Panc1 (cell line): ENCODE data around the gene LENEP. TPM values are rescaled to one million over a fixed set of nuclear protein-coding genes. Genes with fewer than 3 reads are reported as not detected.

Experiments
- ATAC-seq: fragments of 200-7000 bp; cut with Tn5 transposase; 2 replicates; pipeline ENCODE4 v1.9.1; 2020; ENCODE audit warnings: mild to moderate bottlenecking, moderate library complexity
- BruUV-seq: library from RNA; stranded (reverse); fragments of 400-500 nt; replicated peaks from 2 replicates; lab custom pipeline; 2021; lab: Mats Ljungman, UMichigan
- CTCF ChIA-PET: fragments of 300-600 bp; sonication (Branson Sonifier 250); formaldehyde crosslinking; loops from one replicate; lab custom pipeline; 2022; ENCODE audit warnings: antibody characterized with exemption; lab: Charles Lee
- POLR2A ChIA-PET: fragments of 300-600 bp; sonication (Branson Sonifier 250); formaldehyde crosslinking; loops from one replicate; lab custom pipeline; 2022; ENCODE audit warnings: antibody characterized with exemption; lab: Charles Lee
- DNase-seq: peaks from one replicate; pipeline ENCODE4 v3.0.0-alpha.2; 2010; ENCODE audit warnings: low read depth, low spot score
- H3K27ac ChIP-seq: 2 replicates; pipeline ENCODE4 v1.5.1; 2011; ENCODE audit warnings: mild to moderate bottlenecking, low read length, inconsistent platforms
- H3K27me3 ChIP-seq: fragments of 200-500 bp; sonication (Bioruptor generic); 2 replicates; pipeline ENCODE4 v1.6.0; 2014; ENCODE audit warnings: low read length, inconsistent platforms; ENCODE audit not compliant: control insufficient read depth, insufficient read depth
- H3K36me3 ChIP-seq: fragments of 200-500 bp; sonication (Bioruptor generic); 2 replicates; pipeline ENCODE4 v1.5.1; 2014; ENCODE audit warnings: inconsistent platforms, mild to moderate bottlenecking, low read length, moderate library complexity; ENCODE audit not compliant: control insufficient read depth, insufficient read depth
- H3K4me1 ChIP-seq: 2 replicates; pipeline ENCODE4 v1.5.1; 2011; ENCODE audit warnings: inconsistent platforms, mild to moderate bottlenecking, low read length, moderate library complexity; ENCODE audit not compliant: control insufficient read depth, insufficient read depth
- H3K4me3 ChIP-seq, 2 experiments: 2 replicates each; pipeline ENCODE4 v1.5.1; 2011 to 2012; ENCODE audit warnings: low read depth in 2 of 2, low read length in 2 of 2, mild to moderate bottlenecking in 2 of 2, inconsistent platforms in 1 of 2, moderate library complexity in 1 of 2
- H3K9me3 ChIP-seq: fragments of 200-500 bp; sonication (Bioruptor generic); 2 replicates; pipeline ENCODE4 v1.5.1; 2014; ENCODE audit warnings: low read depth, mild to moderate bottlenecking, inconsistent platforms, low read length, moderate library complexity; ENCODE audit not compliant: control insufficient read depth, insufficient read depth
- CTCF ChIP-seq: fragments of 450-650 bp; IDR thresholded peaks from 2 replicates; pipeline ENCODE4 v1.5.1; 2017; ENCODE audit warnings: mild to moderate bottlenecking
- POLR2AphosphoS5 ChIP-seq: IDR thresholded peaks from 2 replicates; pipeline ENCODE4 v1.6.1; 2012; ENCODE audit warnings: mild to moderate bottlenecking, low read depth, low read length, moderate library complexity
- REST ChIP-seq, 2 experiments: IDR thresholded peaks; 2 replicates each; pipeline ENCODE4 v1.6.1; 2011 to 2012; ENCODE audit warnings: low read depth in 2 of 2, control low read depth in 1 of 2, low read length in 1 of 2, mild to moderate bottlenecking in 1 of 2, moderate library complexity in 1 of 2; ENCODE audit not compliant: insufficient read depth in 1 of 2
- SIN3A ChIP-seq: IDR thresholded peaks from 2 replicates; pipeline ENCODE4 v1.6.1; 2012; ENCODE audit warnings: low read depth, mild to moderate bottlenecking, low read length, moderate library complexity, borderline replicate concordance; ENCODE audit not compliant: insufficient read depth
- TCF7L2 ChIP-seq: IDR thresholded peaks from 2 replicates; pipeline ENCODE4 v1.6.1; 2011; ENCODE audit warnings: mild to moderate bottlenecking, low read depth, low read length, inconsistent platforms
- in situ Hi-C: cut with HindIII; loops from 2 replicates; pipeline ENCODE4 v1.10.0; 2016; ENCODE audit warnings: low sequenced_read_pairs, low pct_unique_long_range_greater_than_20kb
- intact Hi-C: fragments of 100-400 bp; cut with micrococcal nuclease; formaldehyde crosslinking; loops from one replicate; pipeline ENCODE4 v1.10.0; 2022; ENCODE audit not compliant: unreplicated experiment
- total RNA-seq: library from RNA; stranded (reverse); gene quantifications from one replicate; pipeline ENCODE4 v1.2.1, GENCODE V29; 2021; ENCODE audit not compliant: unreplicated experiment

Gene LENEP
- total RNA-seq, 1 experiment from 2014 or later: 0.67 TPM

- ATAC-seq (no peak), DNase-seq (no peak)
- POLR2A ChIA-PET: interaction anchor here (0.7 kb wide), 1 partner anchor 95 kb away, joined by 5 read pairs; no protein-coding TSS in a partner anchor
- CTCF ChIA-PET: interaction anchor here (0.6 kb wide), 1 partner anchor 24 kb away, joined by 7 read pairs; no protein-coding TSS in a partner anchor
- no peak overlapping the region for H3K27ac ChIP-seq
- intact Hi-C loops: no loop called here
- in situ Hi-C loops: no loop called here
- H3K4me1 ChIP-seq: no peaks in the 10 kb centered on the region
- H3K4me3 ChIP-seq: no peak overlapping the region
- TF ChIP-seq SIN3A: no peak
- TF ChIP-seq REST (IDR thresholded peaks at IDR 0.05; ENCODE audit: insufficient read depth in 1 of 2, low read depth in 2 of 2, low read length in 1 of 2): no peak
- no peak for TF ChIP-seq POLR2AphosphoS5
- no peak for TF ChIP-seq TCF7L2
- TF ChIP-seq CTCF: no peak
- no peaks in the 10 kb centered on the region for H3K36me3 ChIP-seq
- H3K27me3 ChIP-seq: no peaks in the 10 kb centered on the region
- no TSS peak for BruUV-seq
- H3K9me3 ChIP-seq: no peaks in the 10 kb centered on the region
Measured at GRCh38 chr1:155034318-155035208, 41.2 kb downstream of the LENEP start.

GRCh38 chr1:155035936-155036335 lies 42.5 kb downstream of the LENEP start:
- BruUV-seq: no TSS peak
- H3K27me3 ChIP-seq: no peaks in the 10 kb centered on the region
- POLR2A ChIA-PET: no interaction called here
- H3K4me1 ChIP-seq: no peaks in the 10 kb centered on the region
- in situ Hi-C loops: no loop called here
- ATAC-seq (no peak), DNase-seq (no peak)
- no peak overlapping the region for H3K27ac ChIP-seq
- no peaks in the 10 kb centered on the region for H3K9me3 ChIP-seq
- CTCF ChIA-PET: no interaction called here
- H3K36me3 ChIP-seq: no peaks in the 10 kb centered on the region
- no peak for TF ChIP-seq POLR2AphosphoS5
- no peak for TF ChIP-seq TCF7L2
- TF ChIP-seq CTCF: no peak
- no peak for TF ChIP-seq REST (IDR thresholded peaks at IDR 0.05; ENCODE audit: insufficient read depth in 1 of 2, low read depth in 2 of 2, low read length in 1 of 2)
- no peak for TF ChIP-seq SIN3A
- intact Hi-C loops: no loop called here
- H3K4me3 ChIP-seq: no peak overlapping the region
